ENCODE results near the gene MEF2C. TPM values are rescaled to one million over a fixed set of nuclear protein-coding genes. Genes with fewer than 3 reads are reported as not detected.

MEF2C gene
- total and polyA plus RNA-seq, 2 of the 13 experiments (the other 11 are each of a cell fraction or from before 2014, with no cell fraction given): 0.02 TPM; not detected in 1

- ChIA-PET CTCF (ENCODE audit: low intra/inter-chr PET ratio, low total read pairs) (no interaction called here), POLR2A (no interaction called here)
- BruUV-seq (replicated peaks): no TSS peak
- Histone ChIP-seq H3K9me3 (ENCODE audit: low read length) (no peaks in the 10 kb centered on the region), H4K20me1 (ENCODE audit: insufficient read depth, low read length) (no peaks in the 10 kb centered on the region), H2AFZ (ENCODE audit: low read length) (no peak overlapping the region), H3K4me1 (ENCODE audit: insufficient read depth, low read length) (no peaks in the 10 kb centered on the region), H3K27me3 (ENCODE audit: control insufficient read depth in 1 of 2, insufficient read depth in 2 of 2, low read length in 2 of 2) (no peaks in the 10 kb centered on the region), H3K4me3 (replicated peaks in 1 of 3; ENCODE audit: insufficient read depth in 1 of 3, low read depth in 2 of 3, low read length in 3 of 3) (no peak overlapping the region), H3K36me3 (replicated peaks in 1 of 2; ENCODE audit: control insufficient read depth in 1 of 2, insufficient read depth in 2 of 2, low read length in 2 of 2) (no peaks in the 10 kb centered on the region), H3K79me2 (ENCODE audit: insufficient read depth, low read length) (no peaks in the 10 kb centered on the region), H3K9ac (ENCODE audit: insufficient read depth, low read depth, low read length) (no peak overlapping the region), H3K4me2 (ENCODE audit: low read depth, low read length) (no peak overlapping the region), H3K27ac (ENCODE audit: extremely low read length, insufficient read depth, low read length) (no peak overlapping the region)
- ATAC-seq: no peak
- 5% methylated on average over 5 of the region's 5 CpGs for WGBS (ENCODE audit: low lambda C conversion rate)
- intact Hi-C loops (cut with micrococcal nuclease; ENCODE audit: unreplicated experiment): no loop called here
- in situ Hi-C loops (cut with HindIII; ENCODE audit: extremely low pct_ligation_motif_present, low pct_unique_long_range_greater_than_20kb): no loop called here
- no peak for TF ChIP-seq ZNF275 (CRISPR knock-in tag; IDR thresholded peaks at IDR 0.05; ENCODE audit: borderline replicate concordance)
- no peak for TF ChIP-seq SRSF4 (IDR thresholded peaks at IDR 0.05; ENCODE audit: low read depth, low read length, poor library complexity, severe bottlenecking)
- DNase-seq (ENCODE audit: low spot score): no peak
- no peak for FAIRE-seq
Measured at GRCh38 chr5:88740604-88741185, 142.3 kb downstream of the MEF2C start.

- H3K27ac ChIP-seq (ENCODE audit: extremely low read length, insufficient read depth, low read length): no peak overlapping the region
- DNase-seq (ENCODE audit: low spot score) (no peak), FAIRE-seq (no peak), ATAC-seq (no peak)
- TF ChIP-seq ZBTB33 (CRISPR knock-in tag; IDR thresholded peaks at IDR 0.05): no peak
- TF ChIP-seq NCOR1 (IDR thresholded peaks at IDR 0.05; ENCODE audit: borderline replicate concordance, low read length): no peak
- TF ChIP-seq ZNF557 (CRISPR knock-in tag; IDR thresholded peaks at IDR 0.05): no peak
- no peak for TF ChIP-seq DNMT1 (CRISPR knock-in tag; IDR thresholded peaks at IDR 0.05)
- TF ChIP-seq ZNF879 (CRISPR knock-in tag; IDR thresholded peaks at IDR 0.05): no peak
- no peak for TF ChIP-seq MEF2D (CRISPR knock-in tag; IDR thresholded peaks at IDR 0.05)
- no peak for TF ChIP-seq ZNF510 (CRISPR knock-in tag; IDR thresholded peaks at IDR 0.05; ENCODE audit: low read depth)
- no peak for TF ChIP-seq ZNF121 (CRISPR knock-in tag; IDR thresholded peaks at IDR 0.05)
- TF ChIP-seq SSRP1 (CRISPR knock-in tag; IDR thresholded peaks at IDR 0.05): no peak
- no peak overlapping the region for H3K4me3 ChIP-seq (replicated peaks in 1 of 3; ENCODE audit: insufficient read depth in 1 of 3, low read depth in 2 of 3, low read length in 3 of 3)
- no TSS peak for BruUV-seq (replicated peaks)
- no peak overlapping the region for H3K9ac ChIP-seq (ENCODE audit: insufficient read depth, low read depth, low read length)
- CTCF ChIA-PET (ENCODE audit: low intra/inter-chr PET ratio, low total read pairs): no interaction called here
- H3K9me3 ChIP-seq (ENCODE audit: low read length): no peaks in the 10 kb centered on the region
- intact Hi-C loops (cut with micrococcal nuclease; ENCODE audit: unreplicated experiment) (no loop called here), in situ Hi-C loops (cut with HindIII; ENCODE audit: extremely low pct_ligation_motif_present, low pct_unique_long_range_greater_than_20kb) (loop anchor here (10.0 kb wide), 1 partner anchor 1528 kb away; no protein-coding TSS in a partner anchor)
- no peaks in the 10 kb centered on the region for H3K4me1 ChIP-seq (ENCODE audit: insufficient read depth, low read length)
- no peaks in the 10 kb centered on the region for H3K79me2 ChIP-seq (ENCODE audit: insufficient read depth, low read length)
- no peaks in the 10 kb centered on the region for H3K36me3 ChIP-seq (replicated peaks in 1 of 2; ENCODE audit: control insufficient read depth in 1 of 2, insufficient read depth in 2 of 2, low read length in 2 of 2)
- no peak overlapping the region for H3K4me2 ChIP-seq (ENCODE audit: low read depth, low read length)
- H3K27me3 ChIP-seq (ENCODE audit: control insufficient read depth in 1 of 2, insufficient read depth in 2 of 2, low read length in 2 of 2): peaks cover 0 to 6% of the 10 kb centered on the region in 2 experiments; a peak in 1 of 5 replicates
- POLR2A ChIA-PET: no interaction called here
- H2AFZ ChIP-seq (ENCODE audit: low read length): no peak overlapping the region
- H4K20me1 ChIP-seq (ENCODE audit: insufficient read depth, low read length): no peaks in the 10 kb centered on the region
- WGBS (ENCODE audit: low lambda C conversion rate): 34% methylated on average over 2 of the region's 2 CpGs
Measured at GRCh38 chr5:88736494-88736893, 146.5 kb downstream of the MEF2C start.
